GM23338 (cell line): ENCODE data around the gene RSRC1. TPM values are rescaled to one million over a fixed set of nuclear protein-coding genes. Genes with fewer than 3 reads are reported as not detected.
"Not testable (repeated sequence)": the region's sequence is repeated elsewhere in the genome, so short reads cannot be mapped to it uniquely, and the experiment has no call there.

Source experiments
- ATAC-seq: fragments of 200-7000 bp; cut with Tn5 transposase; 3 replicates; pipeline ENCODE4 v1.9.1; 2020
- DNase-seq: peaks from one replicate; pipeline ENCODE4 v3.0.0-alpha.2; 2015; ENCODE audit warnings: low spot score
- H2AFZ ChIP-seq: fragments of 200-600 bp; sonication (generic); 2 replicates; pipeline ENCODE4 v1.8.0; 2016; ENCODE audit warnings: antibody characterized with exemption, mild to moderate bottlenecking, moderate library complexity
- H3F3A ChIP-seq: fragments of 200-600 bp; sonication (generic); replicated peaks from 2 replicates; pipeline ENCODE4 v1.8.0; 2017; ENCODE audit warnings: antibody characterized with exemption, mixed run types, low read depth
- H3K27ac ChIP-seq: fragments of 200-600 bp; sonication (generic); 2 replicates; pipeline ENCODE4 v1.6.1; 2016; ENCODE audit warnings: low read depth
- H3K27me3 ChIP-seq: fragments of 200-600 bp; sonication (generic); 2 replicates; pipeline ENCODE4 v1.8.0; 2016; ENCODE audit warnings: mild to moderate bottlenecking, mixed run types, moderate library complexity; ENCODE audit not compliant: insufficient read depth
- H3K36me3 ChIP-seq: fragments of 200-600 bp; sonication (generic); 2 replicates; pipeline ENCODE4 v1.8.0; 2016; ENCODE audit warnings: mild to moderate bottlenecking; ENCODE audit not compliant: insufficient read depth
- H3K4me1 ChIP-seq: fragments of 200-600 bp; sonication (generic); 2 replicates; pipeline ENCODE4 v1.8.0; 2016; ENCODE audit warnings: mild to moderate bottlenecking, moderate library complexity; ENCODE audit not compliant: insufficient read depth
- H3K4me2 ChIP-seq: fragments of 200-600 bp; sonication (generic); 2 replicates; pipeline ENCODE4 v1.7.1; 2017; ENCODE audit warnings: mixed run types
- H3K4me3 ChIP-seq: fragments of 200-600 bp; sonication (generic); 2 replicates; pipeline ENCODE4 v1.6.1; 2016; ENCODE audit warnings: mixed run types
- H3K79me2 ChIP-seq: fragments of 200-600 bp; sonication (generic); replicated peaks from 2 replicates; pipeline ENCODE4 v1.8.0; 2017; ENCODE audit warnings: mild to moderate bottlenecking; ENCODE audit not compliant: insufficient read depth
- H3K9me2 ChIP-seq: fragments of 200-600 bp; sonication (generic); 2 replicates; pipeline ENCODE4 v1.8.0; 2017; ENCODE audit not compliant: insufficient read depth
- H4K20me1 ChIP-seq: fragments of 200-600 bp; sonication (generic); replicated peaks from 2 replicates; pipeline ENCODE4 v1.8.0; 2017; ENCODE audit warnings: mild to moderate bottlenecking; ENCODE audit not compliant: insufficient read depth
- H3K27ac Mint-ChIP-seq: 2 replicates; pipeline ENCODE4 v1.8.0; 2020; ENCODE audit warnings: inconsistent platforms, mild to moderate bottlenecking, moderate library complexity, mixed read lengths
- H3K27me3 Mint-ChIP-seq: 3 replicates; pipeline ENCODE4 v1.8.0; 2022; ENCODE audit warnings: low read depth, mild to moderate bottlenecking, moderate library complexity, mixed read lengths, inconsistent platforms; ENCODE audit not compliant: insufficient read depth, poor library complexity
- H3K36me3 Mint-ChIP-seq: 3 replicates; pipeline ENCODE4 v1.8.0; 2021; ENCODE audit warnings: low read depth, mild to moderate bottlenecking, inconsistent platforms, moderate library complexity, mixed read lengths
- H3K4me1 Mint-ChIP-seq: 3 replicates; pipeline ENCODE4 v1.8.0; 2020; ENCODE audit warnings: mild to moderate bottlenecking, inconsistent platforms, mixed read lengths
- H3K4me3 Mint-ChIP-seq: 3 replicates; pipeline ENCODE4 v1.8.0; 2021; ENCODE audit warnings: moderate library complexity, mild to moderate bottlenecking, inconsistent platforms, mixed read lengths
- H3K9me3 Mint-ChIP-seq: 3 replicates; pipeline ENCODE4 v1.8.0; 2020; ENCODE audit warnings: moderate library complexity, mild to moderate bottlenecking, inconsistent platforms, mixed read lengths
- ETS1 ChIP-seq: IDR thresholded peaks from 2 replicates; pipeline ENCODE4 v1.6.1; 2016; ENCODE audit warnings: antibody characterized with exemption
- EZH2phosphoT487 ChIP-seq: fragments of 200-600 bp; sonication (generic); IDR thresholded peaks from one replicate; pipeline ENCODE4 v1.8.1; 2018; ENCODE audit warnings: antibody characterized with exemption; ENCODE audit not compliant: unreplicated experiment
- JUNB ChIP-seq: IDR thresholded peaks from one replicate; pipeline ENCODE4 v1.6.1; 2016; ENCODE audit warnings: antibody characterized with exemption; ENCODE audit not compliant: unreplicated experiment
- NANOG ChIP-seq: IDR thresholded peaks from 2 replicates; pipeline ENCODE4 v1.6.1; 2016; ENCODE audit warnings: antibody characterized with exemption, borderline replicate concordance
- POLR2AphosphoS5 ChIP-seq: IDR thresholded peaks from 2 replicates; pipeline ENCODE4 v1.6.1; 2016; ENCODE audit warnings: antibody characterized with exemption, low read depth
- STAT1 ChIP-seq: IDR thresholded peaks from one replicate; pipeline ENCODE4 v1.6.1; 2016; ENCODE audit warnings: antibody characterized with exemption; ENCODE audit not compliant: unreplicated experiment
- ZNF114 ChIP-seq: fragments of 250-450 bp; sonication (Bioruptor Pico); IDR thresholded peaks from 2 replicates; pipeline ENCODE4 v1.5.0; 2020; ENCODE audit warnings: mild to moderate bottlenecking, moderate library complexity
- ZNF331 ChIP-seq: fragments of 250-450 bp; sonication (Bioruptor Pico); IDR thresholded peaks from 2 replicates; pipeline ENCODE4 v1.5.0; 2020; ENCODE audit warnings: low read depth, mild to moderate bottlenecking, moderate library complexity
- polyA plus RNA-seq: library from polyadenylated mRNA; unstranded; fragments of >200 nt; fragmentation: Nextera tagmentation; extraction: Ambion mirVana; gene quantifications from 2 replicates; pipeline ENCODE4 v1.2.1, GENCODE V29; 2016
- total RNA-seq: library from RNA; depleted of rRNA; stranded (reverse); fragments of >200 nt; shearing (Covaris generic); gene quantifications from 2 replicates; pipeline ENCODE4 v1.2.3, GENCODE V29; 2014
- TF ChIP-seq, protein P1 (sequence below), 2 experiments: fragments of 200-600 bp in 1 of 2; sonication (generic) in 1 of 2; conservative IDR thresholded peaks; 2 replicates each; pipeline versions ENCODE4 v1.5.1 to v1.6.1; 2016 to 2017; ENCODE audit warnings: antibody characterized with exemption in 2 of 2, low read depth in 2 of 2, mild to moderate bottlenecking in 2 of 2, moderate library complexity in 1 of 2
- TF ChIP-seq, protein P2 (sequence below): fragments of 250-450 bp; sonication (Bioruptor Pico); IDR thresholded peaks from 2 replicates; pipeline ENCODE4 v1.5.0; 2020; ENCODE audit warnings: mild to moderate bottlenecking, moderate library complexity

Gene RSRC1
- total and polyA plus RNA-seq, 2 experiments from 2014 or later = 32.5 to 76.8 TPM

DNA sequence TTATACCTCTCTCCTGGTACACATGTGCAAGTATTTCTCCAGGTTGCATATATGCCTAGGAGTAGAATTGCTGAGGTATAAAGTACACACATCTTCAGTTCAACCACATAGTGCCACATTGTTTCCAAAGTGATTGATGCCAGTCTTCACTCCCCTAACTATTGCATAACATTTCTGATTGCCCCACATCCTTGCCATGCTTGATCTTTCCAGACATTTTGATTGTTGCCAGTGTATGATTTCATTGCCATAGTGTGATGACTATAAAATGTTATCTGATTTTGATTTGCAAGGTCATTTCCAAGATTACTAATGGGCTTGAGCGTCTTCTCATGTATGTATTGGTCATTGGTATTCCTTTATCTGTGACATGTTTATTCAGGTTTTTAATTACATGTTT lies 400.0 kb downstream of the RSRC1 start:
- no peaks in the 10 kb centered on the region for H3K36me3 ChIP-seq
- no peaks in the 10 kb centered on the region for H3K9me2 ChIP-seq
- peaks cover 5% of the 10 kb centered on the region; the same call in 1 of the 3 replicates for H3K36me3 Mint-ChIP-seq
- no peaks in the 10 kb centered on the region for H3K4me1 Mint-ChIP-seq
- H3K27ac ChIP-seq = no peak overlapping the region
- H3K79me2 ChIP-seq = no peaks in the 10 kb centered on the region
- TF ChIP-seq ETS1 (no peak), EZH2phosphoT487 (no peak), NANOG (no peak), JUNB (no peak), ZNF331 (CRISPR knock-in tag) (no peak), STAT1 (no peak), ZNF114 (CRISPR knock-in tag) (no peak), POLR2AphosphoS5 (no peak)
- TF ChIP-seq, protein P1, sequence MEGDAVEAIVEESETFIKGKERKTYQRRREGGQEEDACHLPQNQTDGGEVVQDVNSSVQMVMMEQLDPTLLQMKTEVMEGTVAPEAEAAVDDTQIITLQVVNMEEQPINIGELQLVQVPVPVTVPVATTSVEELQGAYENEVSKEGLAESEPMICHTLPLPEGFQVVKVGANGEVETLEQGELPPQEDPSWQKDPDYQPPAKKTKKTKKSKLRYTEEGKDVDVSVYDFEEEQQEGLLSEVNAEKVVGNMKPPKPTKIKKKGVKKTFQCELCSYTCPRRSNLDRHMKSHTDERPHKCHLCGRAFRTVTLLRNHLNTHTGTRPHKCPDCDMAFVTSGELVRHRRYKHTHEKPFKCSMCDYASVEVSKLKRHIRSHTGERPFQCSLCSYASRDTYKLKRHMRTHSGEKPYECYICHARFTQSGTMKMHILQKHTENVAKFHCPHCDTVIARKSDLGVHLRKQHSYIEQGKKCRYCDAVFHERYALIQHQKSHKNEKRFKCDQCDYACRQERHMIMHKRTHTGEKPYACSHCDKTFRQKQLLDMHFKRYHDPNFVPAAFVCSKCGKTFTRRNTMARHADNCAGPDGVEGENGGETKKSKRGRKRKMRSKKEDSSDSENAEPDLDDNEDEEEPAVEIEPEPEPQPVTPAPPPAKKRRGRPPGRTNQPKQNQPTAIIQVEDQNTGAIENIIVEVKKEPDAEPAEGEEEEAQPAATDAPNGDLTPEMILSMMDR (conservative IDR thresholded peaks at IDR 0.05; ENCODE audit: low read depth in 2 of 2) = no peak
- TF ChIP-seq, protein P2, sequence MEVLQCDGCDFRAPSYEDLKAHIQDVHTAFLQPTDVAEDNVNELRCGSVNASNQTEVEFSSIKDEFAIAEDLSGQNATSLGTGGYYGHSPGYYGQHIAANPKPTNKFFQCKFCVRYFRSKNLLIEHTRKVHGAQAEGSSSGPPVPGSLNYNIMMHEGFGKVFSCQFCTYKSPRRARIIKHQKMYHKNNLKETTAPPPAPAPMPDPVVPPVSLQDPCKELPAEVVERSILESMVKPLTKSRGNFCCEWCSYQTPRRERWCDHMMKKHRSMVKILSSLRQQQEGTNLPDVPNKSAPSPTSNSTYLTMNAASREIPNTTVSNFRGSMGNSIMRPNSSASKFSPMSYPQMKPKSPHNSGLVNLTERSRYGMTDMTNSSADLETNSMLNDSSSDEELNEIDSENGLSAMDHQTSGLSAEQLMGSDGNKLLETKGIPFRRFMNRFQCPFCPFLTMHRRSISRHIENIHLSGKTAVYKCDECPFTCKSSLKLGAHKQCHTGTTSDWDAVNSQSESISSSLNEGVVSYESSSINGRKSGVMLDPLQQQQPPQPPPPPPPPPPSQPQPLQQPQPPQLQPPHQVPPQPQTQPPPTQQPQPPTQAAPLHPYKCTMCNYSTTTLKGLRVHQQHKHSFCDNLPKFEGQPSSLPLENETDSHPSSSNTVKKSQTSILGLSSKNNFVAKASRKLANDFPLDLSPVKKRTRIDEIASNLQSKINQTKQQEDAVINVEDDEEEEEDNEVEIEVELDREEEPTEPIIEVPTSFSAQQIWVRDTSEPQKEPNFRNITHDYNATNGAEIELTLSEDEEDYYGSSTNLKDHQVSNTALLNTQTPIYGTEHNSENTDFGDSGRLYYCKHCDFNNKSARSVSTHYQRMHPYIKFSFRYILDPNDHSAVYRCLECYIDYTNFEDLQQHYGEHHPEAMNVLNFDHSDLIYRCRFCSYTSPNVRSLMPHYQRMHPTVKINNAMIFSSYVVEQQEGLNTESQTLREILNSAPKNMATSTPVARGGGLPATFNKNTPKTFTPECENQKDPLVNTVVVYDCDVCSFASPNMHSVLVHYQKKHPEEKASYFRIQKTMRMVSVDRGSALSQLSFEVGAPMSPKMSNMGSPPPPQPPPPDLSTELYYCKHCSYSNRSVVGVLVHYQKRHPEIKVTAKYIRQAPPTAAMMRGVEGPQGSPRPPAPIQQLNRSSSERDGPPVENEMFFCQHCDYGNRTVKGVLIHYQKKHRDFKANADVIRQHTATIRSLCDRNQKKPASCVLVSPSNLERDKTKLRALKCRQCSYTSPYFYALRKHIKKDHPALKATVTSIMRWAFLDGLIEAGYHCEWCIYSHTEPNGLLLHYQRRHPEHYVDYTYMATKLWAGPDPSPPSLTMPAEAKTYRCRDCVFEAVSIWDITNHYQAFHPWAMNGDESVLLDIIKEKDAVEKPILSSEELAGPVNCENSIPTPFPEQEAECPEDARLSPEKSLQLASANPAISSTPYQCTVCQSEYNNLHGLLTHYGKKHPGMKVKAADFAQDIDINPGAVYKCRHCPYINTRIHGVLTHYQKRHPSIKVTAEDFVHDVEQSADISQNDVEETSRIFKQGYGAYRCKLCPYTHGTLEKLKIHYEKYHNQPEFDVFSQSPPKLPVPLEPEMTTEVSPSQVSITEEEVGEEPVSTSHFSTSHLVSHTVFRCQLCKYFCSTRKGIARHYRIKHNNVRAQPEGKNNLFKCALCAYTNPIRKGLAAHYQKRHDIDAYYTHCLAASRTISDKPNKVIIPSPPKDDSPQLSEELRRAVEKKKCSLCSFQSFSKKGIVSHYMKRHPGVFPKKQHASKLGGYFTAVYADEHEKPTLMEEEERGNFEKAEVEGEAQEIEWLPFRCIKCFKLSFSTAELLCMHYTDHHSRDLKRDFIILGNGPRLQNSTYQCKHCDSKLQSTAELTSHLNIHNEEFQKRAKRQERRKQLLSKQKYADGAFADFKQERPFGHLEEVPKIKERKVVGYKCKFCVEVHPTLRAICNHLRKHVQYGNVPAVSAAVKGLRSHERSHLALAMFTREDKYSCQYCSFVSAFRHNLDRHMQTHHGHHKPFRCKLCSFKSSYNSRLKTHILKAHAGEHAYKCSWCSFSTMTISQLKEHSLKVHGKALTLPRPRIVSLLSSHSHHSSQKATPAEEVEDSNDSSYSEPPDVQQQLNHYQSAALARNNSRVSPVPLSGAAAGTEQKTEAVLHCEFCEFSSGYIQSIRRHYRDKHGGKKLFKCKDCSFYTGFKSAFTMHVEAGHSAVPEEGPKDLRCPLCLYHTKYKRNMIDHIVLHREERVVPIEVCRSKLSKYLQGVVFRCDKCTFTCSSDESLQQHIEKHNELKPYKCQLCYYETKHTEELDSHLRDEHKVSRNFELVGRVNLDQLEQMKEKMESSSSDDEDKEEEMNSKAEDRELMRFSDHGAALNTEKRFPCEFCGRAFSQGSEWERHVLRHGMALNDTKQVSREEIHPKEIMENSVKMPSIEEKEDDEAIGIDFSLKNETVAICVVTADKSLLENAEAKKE (CRISPR knock-in tag) = no peak
- H3K27me3 Mint-ChIP-seq = peaks cover 3% of the 10 kb centered on the region
- H3K9me3 Mint-ChIP-seq = peaks cover 16% of the 10 kb centered on the region
- H3F3A ChIP-seq = no peaks in the 10 kb centered on the region
- ATAC-seq (no peak), DNase-seq (no peak)
- no peak overlapping the region for H3K4me3 ChIP-seq
- no peak overlapping the region for H2AFZ ChIP-seq
- H4K20me1 ChIP-seq = no peaks in the 10 kb centered on the region
- no peak overlapping the region for H3K4me2 ChIP-seq
- no peaks in the 10 kb centered on the region for H3K4me1 ChIP-seq
- H3K4me3 Mint-ChIP-seq = no peak overlapping the region
- no peaks in the 10 kb centered on the region for H3K27me3 ChIP-seq
- H3K27ac Mint-ChIP-seq = no peak overlapping the region

- H3K36me3 ChIP-seq, H2AFZ ChIP-seq, DNase-seq, H3K4me1 ChIP-seq, H3K27me3 Mint-ChIP-seq, H3F3A ChIP-seq, H3K4me3 Mint-ChIP-seq, H3K4me2 ChIP-seq, H3K27me3 ChIP-seq, ATAC-seq, H3K4me1 Mint-ChIP-seq, H3K79me2 ChIP-seq, H4K20me1 ChIP-seq, H3K27ac Mint-ChIP-seq, H3K9me2 ChIP-seq, H3K27ac ChIP-seq, H3K4me3 ChIP-seq: not testable (repeated sequence)
- peaks cover 16% of the 10 kb centered on the region; the same call in 2 of the 3 replicates for H3K36me3 Mint-ChIP-seq
- H3K9me3 Mint-ChIP-seq = peaks cover 31% of the 10 kb centered on the region
Measured at GRCh38 chr3:158516729-158517128, 406.8 kb downstream of the RSRC1 start.
